RWPE2 (cell line): ENCODE results near the gene C2CD2L.

Experiments
- ATAC-seq: fragments of 200-7000 bp; cut with Tn5 transposase; 3 replicates; pipeline ENCODE4 v1.9.1; 2021; ENCODE audit warnings: low read depth
- DNase-seq: peaks from one replicate; pipeline ENCODE4 v3.0.0-alpha.2; 2020; ENCODE audit warnings: low spot score
- H3K27ac ChIP-seq: fragments of 450-650 bp; 2 replicates; pipeline ENCODE4 v1.5.1; 2017; ENCODE audit warnings: mild to moderate bottlenecking; ENCODE audit not compliant: poor library complexity, severe bottlenecking
- H3K27me3 ChIP-seq: fragments of 250-450 bp; sonication (Bioruptor Pico); 2 replicates; pipeline ENCODE4 v1.5.1; 2021; ENCODE audit warnings: mild to moderate bottlenecking, moderate library complexity; ENCODE audit not compliant: insufficient read depth, poor library complexity, severe bottlenecking
- H3K36me3 ChIP-seq: fragments of 250-450 bp; sonication (Bioruptor Pico); 2 replicates; pipeline ENCODE4 v1.5.1; 2020; ENCODE audit warnings: low read depth, mild to moderate bottlenecking, moderate library complexity
- H3K4me1 ChIP-seq: fragments of 250-450 bp; sonication (Bioruptor Pico); 2 replicates; pipeline ENCODE4 v1.5.1; 2021; ENCODE audit warnings: mild to moderate bottlenecking, moderate library complexity; ENCODE audit not compliant: insufficient read depth, poor library complexity, severe bottlenecking
- H3K4me3 ChIP-seq: fragments of 250-450 bp; sonication (Bioruptor Pico); 2 replicates; pipeline ENCODE4 v1.5.1; 2021; ENCODE audit warnings: mild to moderate bottlenecking, moderate library complexity; ENCODE audit not compliant: severe bottlenecking
- H3K9me3 ChIP-seq: fragments of 250-450 bp; sonication (Bioruptor Pico); 2 replicates; pipeline ENCODE4 v1.5.1; 2021; ENCODE audit warnings: mild to moderate bottlenecking, moderate library complexity; ENCODE audit not compliant: severe bottlenecking
- TF ChIP-seq, protein P1 (sequence below): fragments of 450-650 bp; IDR thresholded peaks from one replicate; pipeline ENCODE4 v1.5.1; 2017; ENCODE audit warnings: mild to moderate bottlenecking, moderate library complexity; ENCODE audit not compliant: poor library complexity, severe bottlenecking

Gene C2CD2L

DNA sequence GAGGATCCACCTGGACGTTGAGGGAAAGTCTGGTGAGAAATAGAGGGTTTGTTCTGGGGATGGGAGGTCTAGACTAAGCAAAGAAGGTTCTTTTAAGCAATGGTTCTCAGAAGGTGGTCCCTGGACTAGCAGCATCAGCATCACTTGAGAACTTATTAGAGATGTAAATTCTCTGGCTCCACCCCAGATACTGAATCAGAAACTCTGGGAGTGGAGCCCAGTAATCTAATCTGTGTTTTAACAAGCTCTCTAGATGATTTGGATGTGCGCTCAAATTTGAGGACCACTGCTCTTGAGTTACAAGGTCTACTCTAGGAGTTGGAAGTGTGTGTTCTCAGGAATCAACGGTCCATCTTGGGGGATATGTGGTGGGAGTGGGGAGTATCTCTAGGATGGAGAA, 38.4 kb downstream of the C2CD2L start:
- ATAC-seq, result no peak
- Histone ChIP-seq H3K27me3 (no peaks in the 10 kb centered on the region), H3K4me1 (no peaks in the 10 kb centered on the region), H3K27ac (no peak overlapping the region), H3K4me3 (no peak overlapping the region), H3K36me3 (no peaks in the 10 kb centered on the region), H3K9me3 (no peaks in the 10 kb centered on the region)
- TF ChIP-seq, protein P1, sequence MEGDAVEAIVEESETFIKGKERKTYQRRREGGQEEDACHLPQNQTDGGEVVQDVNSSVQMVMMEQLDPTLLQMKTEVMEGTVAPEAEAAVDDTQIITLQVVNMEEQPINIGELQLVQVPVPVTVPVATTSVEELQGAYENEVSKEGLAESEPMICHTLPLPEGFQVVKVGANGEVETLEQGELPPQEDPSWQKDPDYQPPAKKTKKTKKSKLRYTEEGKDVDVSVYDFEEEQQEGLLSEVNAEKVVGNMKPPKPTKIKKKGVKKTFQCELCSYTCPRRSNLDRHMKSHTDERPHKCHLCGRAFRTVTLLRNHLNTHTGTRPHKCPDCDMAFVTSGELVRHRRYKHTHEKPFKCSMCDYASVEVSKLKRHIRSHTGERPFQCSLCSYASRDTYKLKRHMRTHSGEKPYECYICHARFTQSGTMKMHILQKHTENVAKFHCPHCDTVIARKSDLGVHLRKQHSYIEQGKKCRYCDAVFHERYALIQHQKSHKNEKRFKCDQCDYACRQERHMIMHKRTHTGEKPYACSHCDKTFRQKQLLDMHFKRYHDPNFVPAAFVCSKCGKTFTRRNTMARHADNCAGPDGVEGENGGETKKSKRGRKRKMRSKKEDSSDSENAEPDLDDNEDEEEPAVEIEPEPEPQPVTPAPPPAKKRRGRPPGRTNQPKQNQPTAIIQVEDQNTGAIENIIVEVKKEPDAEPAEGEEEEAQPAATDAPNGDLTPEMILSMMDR, result no peak
- no peak for DNase-seq

DNA sequence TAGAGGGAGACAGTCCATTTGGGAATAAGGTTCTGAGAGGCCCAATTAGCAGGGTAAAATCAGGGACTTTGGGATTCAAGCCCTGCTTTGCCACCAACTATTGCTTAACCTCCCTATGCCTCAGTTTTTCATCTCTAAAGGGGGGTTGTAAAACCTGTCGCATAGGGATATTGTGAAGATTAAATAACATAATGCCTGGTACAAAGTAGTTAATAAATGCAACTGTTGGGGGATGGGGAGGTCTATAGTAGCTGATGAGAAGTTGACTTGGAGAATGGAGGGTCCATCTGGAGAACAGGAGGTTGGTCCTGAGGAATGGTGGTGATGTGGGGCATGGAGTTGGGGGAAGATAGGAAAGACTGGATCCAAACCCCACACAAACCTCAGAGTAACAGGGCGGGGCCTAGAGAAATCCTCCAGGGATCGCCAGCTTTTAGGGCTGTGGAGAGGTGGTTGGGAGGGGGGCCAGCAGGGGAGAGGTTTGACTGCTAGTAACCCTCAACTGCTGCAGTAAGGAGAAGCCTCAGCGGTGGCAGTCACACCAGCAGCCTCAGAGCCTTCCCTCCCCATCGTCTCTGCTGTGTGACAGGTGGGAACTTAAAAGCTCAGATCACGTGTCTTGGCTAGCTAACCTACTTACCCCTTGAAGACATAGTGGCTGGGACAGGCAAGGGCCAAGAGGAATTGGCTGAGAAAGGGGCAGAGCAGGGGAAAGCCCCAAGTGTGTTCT, 40.6 kb downstream of the C2CD2L start:
- H3K9me3 ChIP-seq, result no peaks in the 10 kb centered on the region
- no peak overlapping the region for H3K4me3 ChIP-seq
- H3K36me3 ChIP-seq, result no peaks in the 10 kb centered on the region
- H3K27me3 ChIP-seq, result no peaks in the 10 kb centered on the region
- H3K4me1 ChIP-seq, result no peaks in the 10 kb centered on the region
- no peak for DNase-seq
- ATAC-seq, result no peak
- TF ChIP-seq, protein P1, result no peak
- no peak overlapping the region for H3K27ac ChIP-seq

DNA sequence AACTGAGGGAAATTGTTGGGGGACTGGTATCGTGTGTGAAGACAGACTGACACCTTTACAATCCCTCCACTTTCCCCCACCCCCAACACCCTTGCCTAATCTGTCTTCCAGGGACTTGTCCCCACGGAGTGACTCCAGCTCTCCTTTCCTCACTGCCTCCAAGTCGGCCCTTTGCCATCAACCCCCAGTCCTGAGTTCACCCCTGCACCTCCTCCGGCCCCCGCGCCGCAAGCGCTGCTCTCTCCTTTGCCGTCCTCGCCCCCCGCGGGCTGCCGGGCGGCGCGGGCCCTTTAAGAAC, 41.5 kb downstream of the C2CD2L start:
- ATAC-seq, result no peak
- H3K4me3 ChIP-seq, result peak overlapping the region; percentile 37
- DNase-seq, result no peak

DNA sequence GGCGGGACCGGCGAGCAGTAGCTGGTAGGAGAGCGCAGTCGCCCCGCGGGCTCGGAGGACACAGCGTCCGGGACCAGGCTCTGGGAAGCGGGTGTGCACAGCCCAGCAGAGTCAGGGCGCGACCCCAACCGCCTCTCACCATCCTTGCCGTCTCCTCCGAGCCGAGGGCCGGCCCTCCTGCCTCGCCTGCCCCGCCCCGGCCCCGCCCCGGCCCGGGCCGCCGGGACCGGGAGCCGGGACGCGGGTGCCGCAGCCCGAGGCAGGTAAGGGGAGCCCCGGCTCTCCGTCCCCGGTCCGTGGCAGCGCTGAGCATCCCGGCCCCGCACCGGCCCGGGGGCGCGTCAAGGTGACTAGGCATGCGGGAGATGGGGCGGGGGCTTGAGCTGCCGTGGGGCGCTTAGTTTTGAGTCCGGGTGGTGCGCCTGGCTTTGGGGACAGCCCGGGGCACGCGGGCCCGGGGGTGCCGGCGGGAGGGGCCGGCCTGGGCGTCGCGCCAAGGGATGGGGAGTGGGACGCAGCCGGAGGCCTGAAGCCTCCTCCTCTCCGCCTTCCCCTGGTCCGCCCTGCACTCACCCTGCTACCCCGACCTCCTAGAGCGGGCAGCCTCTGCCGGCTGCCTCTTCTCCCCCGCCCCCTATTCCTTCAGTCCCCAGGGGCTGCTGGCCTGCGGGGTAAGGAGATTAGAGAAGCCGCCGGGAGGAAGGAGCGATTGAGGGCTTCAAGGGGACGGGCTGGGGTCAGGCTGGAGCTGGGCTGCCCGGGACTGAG, 42.1 kb downstream of the C2CD2L start, which contains the start of gene ABCG4:
TSS of gene ABCG4 (plus strand) at position 35 of the 768 bp plus-strand sequence. CDS start 914 bp downstream, outside the sequence.
- Histone ChIP-seq H3K27ac (no peak within 1 kb of the TSS), H3K27me3 (no peaks in the 10 kb centered on the region), H3K36me3 (no peaks in the 10 kb centered on the region), H3K9me3 (no peaks in the 10 kb centered on the region), H3K4me1 (no peaks in the 10 kb centered on the region), H3K4me3 (peak within 1 kb of the TSS; percentile 37)
- TF ChIP-seq, protein P1, result no peak
- ATAC-seq (peak; percentile 41), DNase-seq (no peak)

More for the DNA sequence above, 41.5 kb downstream of the C2CD2L start:
- TF ChIP-seq, protein P1, result no peak
- Histone ChIP-seq H3K4me1 (no peaks in the 10 kb centered on the region), H3K9me3 (no peaks in the 10 kb centered on the region), H3K27ac (no peak overlapping the region), H3K27me3 (no peaks in the 10 kb centered on the region), H3K36me3 (no peaks in the 10 kb centered on the region)
